HG03280 (cell line): ENCODE measurements around the gene PTPRM.

Experiments
- ATAC-seq: cut with Tn5 transposase; IDR thresholded peaks from one replicate; pipeline ENCODE4 v1.9.1; 2021; ENCODE audit warnings: mild to moderate bottlenecking, moderate library complexity; ENCODE audit not compliant: unreplicated experiment

Gene PTPRM

GRCh38 chr18:8367217-8367988 is 800.3 kb downstream of the PTPRM start:
- ATAC-seq, result no peak

- ATAC-seq, result no peak
These were observed 801.5 kb downstream of the PTPRM start for GRCh38 chr18:8368512-8369217.

DNA sequence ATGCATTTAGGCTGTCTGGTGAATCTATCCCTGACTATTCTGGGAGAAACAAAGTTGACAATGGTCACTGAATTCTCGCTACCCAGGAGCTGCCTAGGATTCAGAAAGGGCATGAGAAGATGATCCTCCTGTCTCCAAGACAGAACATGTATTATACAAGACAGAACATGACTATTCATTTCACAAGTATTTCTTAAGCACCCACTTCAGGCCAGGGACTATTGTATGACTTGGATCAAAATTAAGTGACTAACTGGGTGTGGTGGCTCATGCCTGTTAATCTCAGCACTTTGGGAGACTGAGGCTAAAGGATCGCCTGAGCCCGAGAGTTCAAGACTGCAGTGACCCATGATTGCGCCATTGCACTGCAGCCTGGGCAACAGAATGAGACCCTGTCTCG is 806.4 kb downstream of the PTPRM start:
- no peak for ATAC-seq

DNA sequence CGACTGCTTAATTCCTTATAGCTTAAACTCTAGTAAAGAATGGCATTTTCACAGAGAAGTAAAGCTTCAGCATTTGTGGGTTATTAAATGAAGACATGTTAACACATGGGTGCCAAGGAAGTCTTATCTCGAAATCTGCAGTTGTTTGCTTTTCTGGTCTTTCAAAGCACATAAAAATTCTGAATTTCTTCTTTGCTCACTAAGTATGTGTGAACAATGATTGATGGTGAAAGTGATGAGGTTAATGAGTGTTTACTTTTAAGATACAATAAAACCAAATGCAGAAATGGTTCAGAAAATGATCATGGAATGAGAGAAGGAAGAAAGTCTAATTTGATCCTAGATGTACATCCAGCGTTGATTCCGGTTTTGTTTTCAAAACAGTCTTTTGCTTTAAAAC is 807.6 kb downstream of the PTPRM start:
- no peak for ATAC-seq

GRCh38 chr18:8375249-8375648 is 808.1 kb downstream of the PTPRM start:
- no peak for ATAC-seq

- ATAC-seq, result no peak
These were observed 809.0 kb downstream of the PTPRM start for GRCh38 chr18:8376113-8376512.

DNA sequence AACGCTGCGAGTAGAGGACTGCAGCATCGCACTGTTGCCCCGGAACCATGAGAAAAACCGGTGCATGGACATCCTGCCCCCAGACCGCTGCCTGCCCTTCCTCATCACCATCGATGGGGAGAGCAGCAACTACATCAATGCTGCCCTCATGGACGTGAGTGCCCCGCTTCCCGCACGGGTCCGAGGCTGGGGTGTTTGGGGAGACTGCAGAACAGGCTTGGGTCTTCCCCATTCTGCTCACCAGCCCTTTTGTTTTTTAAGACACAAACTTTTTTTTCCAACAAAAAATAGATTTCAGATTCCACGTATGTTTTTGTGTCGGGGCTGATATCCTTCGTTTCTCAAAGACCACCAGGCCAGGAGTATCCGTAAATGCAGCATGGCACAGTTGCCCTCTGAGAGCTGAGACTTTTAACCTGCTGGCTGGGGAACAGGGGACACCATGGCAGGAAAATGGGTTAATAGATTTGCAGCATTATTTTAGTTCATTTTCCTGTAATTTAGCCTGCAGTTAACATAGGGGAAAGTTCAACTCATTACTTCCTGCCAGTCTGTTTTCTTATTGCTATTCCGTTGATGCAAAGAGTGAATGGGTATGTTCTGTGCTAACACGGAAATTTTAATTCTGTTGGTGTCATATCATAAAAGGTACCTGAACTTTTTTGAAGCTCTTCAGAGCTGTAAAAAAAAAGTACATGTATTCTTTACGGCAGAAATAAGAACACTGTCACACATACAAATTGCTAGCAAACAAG is 812.2 kb downstream of the PTPRM start:
- no peak for ATAC-seq

- ATAC-seq, result no peak
These were observed 812.9 kb downstream of the PTPRM start for GRCh38 chr18:8380006-8380405.

GRCh38 chr18:8380926-8381325 is 813.8 kb downstream of the PTPRM start:
- ATAC-seq, result no peak

DNA sequence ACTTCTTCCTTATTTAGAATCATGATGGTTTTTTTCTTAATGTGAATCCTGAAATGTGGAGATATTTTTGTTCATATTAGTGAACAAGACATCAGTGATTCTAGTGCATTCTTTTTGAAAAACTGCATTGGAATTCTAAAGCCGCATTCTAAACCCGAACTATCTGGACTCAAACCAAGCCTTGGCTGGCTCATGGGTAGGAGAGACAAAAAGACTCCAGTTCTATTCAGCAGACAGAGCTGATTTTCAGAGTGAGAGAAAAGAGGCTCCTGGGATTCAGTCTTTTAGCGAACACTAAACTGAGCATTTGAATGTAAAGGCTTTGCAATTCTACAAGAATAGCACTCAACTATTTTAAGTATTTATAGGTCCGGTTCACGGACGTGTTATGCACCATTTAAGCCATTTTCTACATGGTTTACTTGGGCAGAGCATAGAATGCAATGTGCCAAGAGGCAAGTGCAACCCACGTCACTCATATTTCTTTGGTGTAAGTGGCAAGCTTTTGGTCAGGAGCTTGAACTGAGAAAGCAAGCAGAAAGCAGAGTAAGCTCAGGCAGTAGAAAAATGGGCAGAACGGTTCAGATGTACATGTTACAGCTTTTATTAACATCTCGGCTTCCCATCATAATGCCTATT is 814.8 kb downstream of the PTPRM start:
- ATAC-seq, result no peak

DNA sequence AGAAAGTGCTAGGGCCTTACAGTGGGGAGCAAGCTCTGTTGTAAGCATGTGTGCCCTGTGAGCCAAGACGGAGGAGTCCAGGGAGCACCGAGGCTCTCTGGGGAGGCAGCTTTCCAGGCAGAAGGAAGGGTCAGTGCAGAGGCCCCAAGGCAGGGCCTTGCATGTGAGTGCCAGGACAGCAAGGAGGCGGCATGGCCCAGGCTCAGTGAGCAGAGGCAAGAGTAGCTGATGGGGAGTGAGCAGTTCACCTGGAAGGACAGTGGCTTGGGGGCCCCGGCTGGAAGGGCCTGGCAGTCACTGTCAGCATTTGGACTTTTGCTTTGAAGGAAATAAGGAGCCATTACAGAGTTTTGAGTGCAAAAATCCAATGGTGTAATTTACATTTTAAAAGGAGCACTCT is 818.3 kb downstream of the PTPRM start:
- no peak for ATAC-seq

DNA sequence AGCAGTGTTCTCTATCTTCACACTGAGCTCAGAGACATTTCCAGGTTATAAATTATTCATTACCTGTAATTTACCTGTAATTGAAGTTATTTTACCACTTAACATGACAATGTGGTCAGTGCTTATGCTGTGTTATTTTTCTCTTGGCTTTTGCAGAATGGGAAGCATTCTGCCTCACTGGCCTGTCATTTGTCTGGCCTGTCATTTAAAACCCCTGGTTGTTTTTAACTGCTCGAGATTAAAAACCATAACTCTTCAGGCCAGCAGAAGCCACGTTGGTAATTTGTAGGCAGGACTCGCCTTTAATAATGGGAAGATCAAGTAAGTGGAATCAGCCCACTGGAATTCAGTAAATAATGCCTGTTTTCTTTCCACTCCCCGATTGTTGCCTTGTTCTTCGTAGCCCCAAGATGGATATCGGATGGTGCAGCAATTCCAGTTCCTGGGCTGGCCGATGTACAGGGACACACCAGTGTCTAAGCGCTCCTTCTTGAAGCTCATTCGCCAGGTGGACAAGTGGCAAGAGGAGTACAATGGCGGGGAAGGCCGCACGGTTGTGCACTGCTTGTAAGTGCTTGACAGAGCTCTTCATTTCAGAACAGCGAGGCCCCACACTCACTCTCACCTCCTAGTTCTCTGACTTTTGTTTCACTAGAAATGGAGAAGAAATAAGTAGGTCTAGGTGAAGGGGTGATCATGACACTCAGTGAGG is 819.7 kb downstream of the PTPRM start:
- no peak for ATAC-seq

GRCh38 chr18:8389391-8390340 is 822.5 kb downstream of the PTPRM start:
- no peak for ATAC-seq

DNA sequence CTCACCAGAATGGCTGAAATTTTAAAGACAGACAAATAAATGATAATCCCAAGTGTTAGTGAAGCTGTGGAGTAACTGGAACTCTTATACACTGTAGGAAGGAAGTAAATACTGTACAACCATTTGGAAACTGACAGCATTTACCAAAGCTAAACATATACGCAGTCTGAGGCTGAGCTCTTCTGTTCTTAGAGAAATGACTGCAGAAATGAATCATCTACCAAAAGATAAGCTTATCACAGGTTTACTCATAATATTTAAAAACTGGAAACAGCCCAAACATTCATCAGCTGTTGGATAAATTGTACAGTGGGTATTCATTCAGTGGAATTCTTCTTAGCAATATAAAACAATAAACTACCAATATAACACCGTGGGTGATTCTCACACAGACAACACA is 824.0 kb downstream of the PTPRM start:
- ATAC-seq, result no peak

- no peak for ATAC-seq
These were observed 829.1 kb downstream of the PTPRM start for GRCh38 chr18:8396254-8396653.

- no peak for ATAC-seq
These were observed 829.9 kb downstream of the PTPRM start for GRCh38 chr18:8397034-8397433.

GRCh38 chr18:8399138-8399537 is 832.0 kb downstream of the PTPRM start:
- ATAC-seq, result no peak

GRCh38 chr18:8400193-8400752 is 833.2 kb downstream of the PTPRM start:
- ATAC-seq, result no peak

- ATAC-seq, result no peak
These were observed 833.7 kb downstream of the PTPRM start for GRCh38 chr18:8400825-8401224.
